Heart right ventricle (tissue), 16 donors: Measurements from ENCODE around the gene BAG5. TPM values are rescaled to one million over a fixed set of nuclear protein-coding genes. Genes with fewer than 3 reads are reported as not detected.

Experiments used
- ATAC-seq, 8 donors: fragments of 200-7000 bp; cut with Tn5 transposase; one replicate each; pipeline ENCODE4 v1.9.1; 2020; ENCODE audit warnings: mild to moderate bottlenecking in 8 of 8, moderate library complexity in 8 of 8, moderate number of reproducible peaks in 1 of 8
- DNase-seq, 2 donors: peaks; one replicate each; pipeline ENCODE4 v3.0.0-alpha.2; 2020
- H3K27ac ChIP-seq, 10 donors: fragments of 200-600 bp; sonication (generic) in 2 of 10; one replicate each; pipeline versions ENCODE4 v1.5.0 to v1.8.0; 2020 to 2022; ENCODE audit warnings: mild to moderate bottlenecking in 3 of 10
- H3K27me3 ChIP-seq, 7 donors: fragments of 200-600 bp; one replicate each; pipeline ENCODE4 v1.8.0; 2021 to 2022; ENCODE audit warnings: mild to moderate bottlenecking in 2 of 7
- H3K36me3 ChIP-seq, 9 donors: fragments of 200-600 bp; sonication (generic) in 1 of 9; one replicate each; pipeline versions ENCODE4 v1.5.0 to v1.8.0; 2020 to 2022; ENCODE audit warnings: mild to moderate bottlenecking in 2 of 9
- H3K4me1 ChIP-seq, 9 donors: fragments of 200-600 bp; sonication (generic) in 1 of 9; one replicate each; pipeline versions ENCODE4 v1.5.0 to v1.8.0; 2020 to 2022; ENCODE audit warnings: mild to moderate bottlenecking in 4 of 9
- H3K4me3 ChIP-seq, 10 donors: fragments of 200-600 bp; sonication (generic) in 2 of 10; one replicate each; pipeline versions ENCODE4 v1.5.0 to v1.8.0; 2020 to 2022; ENCODE audit warnings: mild to moderate bottlenecking in 7 of 10, moderate library complexity in 2 of 10
- H3K9me3 ChIP-seq, 11 donors: fragments of 200-600 bp in 10 of 11; sonication (generic) in 2 of 11; one replicate each; pipeline versions ENCODE4 v1.5.0 to v1.8.0; 2013 to 2022; ENCODE audit warnings: mild to moderate bottlenecking in 2 of 11, control low read depth in 1 of 11, moderate library complexity in 1 of 11
- CTCF ChIP-seq, 9 donors: fragments of 200-600 bp; sonication (generic) in 2 of 9; IDR thresholded peaks; one replicate each; pipeline versions ENCODE4 v1.5.0 to v1.8.0; 2021 to 2022; ENCODE audit warnings: antibody characterized with exemption in 9 of 9, mild to moderate bottlenecking in 5 of 9, moderate library complexity in 1 of 9
- WGBS, 2 donors: extraction: QIAGEN DNeasy Blood & Tissue Kit; methylation state at CpG; one replicate each; pipeline ENCODE4 v1.1.7; 2013; ENCODE audit warnings: inconsistent platforms in 1 of 2; 5-methylcytosine and 5-hydroxymethylcytosine counted together
- intact Hi-C, 10 donors: fragments of 100-400 bp; cut with DNase I; formaldehyde crosslinking; loops; one replicate each; pipeline versions ENCODE4 v1.11.1 to v1.14.2; 2022
- polyA plus RNA-seq, 2 donors: library from polyadenylated mRNA; stranded (reverse); fragments of 200-250 nt; gene quantifications; one replicate each; pipeline ENCODE4 v1.2.3, GENCODE V29; 2013
- total RNA-seq, 10 donors: library from RNA; stranded (reverse); fragmentation: NEBNext Ultra II Directional in 3 of 10; extraction: Animal tissue kit (Norgen Biotek cat#: 25700) in 3 of 10; gene quantifications; one replicate each; pipeline versions ENCODE4 v1.2.1 to v1.2.4, GENCODE V29; 2021 to 2023
- donor health status: Arrhythmogenic right ventricular cardiomyopathy.
- donor health status: ischemic (EF 13 %, LVEDD 7.1; RV severe dilation, severe dysfunction).
- donor health status: healthy with polysubstance abuse.
- donor health status: DM: no; HTN: yes; CAD: no.
- donor health status: DM: no; HTN: no; CAD: no.
- donor health status: ischemic (EF 25% LVEDD 6.9; RV normal size, moderate dysfunction).
- donor health status: ischemic (EF 25% LVEDD 5.7; RV mildly dilated, moderate dysfunction).
- donor health status: healthy.
- donor health status: DM: yes; HTN: yes; CAD: no.
- donor health status: Ischemic cardiomyopathy.
- donor health status: ischemic (EF 35%, LVEDD 5.7; RV mildly dilated, moderate dysfunction).
- donor health status: nonischemic (EF 11% LVEDD 7.7; RV severe dilation, severe dysfunction).
- donor health status: DM: yes; HTN: yes; CAD: no.
- donor health status: PGD.
- donor health status: ischemic (EF 29% LVEDD 5.4; RV normal size, mild dysfunction).
- donor health status: nonischemic (EF 23%, LVEDD 6.1; RV moderate dilation, normal function).

BAG5 gene
- total and polyA plus RNA-seq, 12 donors: 5.0 to 19.7 (median 15.7) TPM

DNA sequence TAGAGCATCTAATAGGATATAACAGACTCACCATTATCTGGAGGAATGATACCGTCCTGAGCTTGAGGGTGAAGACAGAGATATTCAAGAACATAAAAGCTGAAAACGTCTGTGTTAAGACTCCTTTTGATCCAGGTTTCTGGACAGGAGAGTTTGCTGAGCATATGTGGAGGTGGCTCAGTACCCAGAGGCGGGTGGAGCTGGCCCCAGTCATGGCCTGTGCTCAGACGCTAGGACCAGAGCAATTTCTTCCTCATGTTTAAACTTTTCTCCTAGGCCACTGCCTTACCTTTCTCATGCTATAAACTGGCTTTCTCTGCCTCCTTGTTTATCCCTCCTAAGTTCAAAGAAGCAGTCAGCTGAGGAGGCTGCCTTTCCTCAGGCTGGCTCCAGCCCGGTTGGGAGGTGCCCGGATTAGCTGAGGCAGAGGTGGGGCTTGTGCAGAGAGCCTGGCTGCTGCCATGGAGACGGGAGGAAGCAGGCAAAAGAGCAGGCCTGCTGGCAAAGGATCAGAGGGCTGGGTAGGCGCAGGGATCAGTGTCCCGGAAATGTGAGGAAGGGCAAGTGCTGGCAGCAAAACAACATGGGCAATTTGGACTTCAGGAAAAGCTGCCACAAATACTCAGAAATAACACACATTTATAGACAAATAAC lies 14.0 kb upstream of the BAG5 start:
- no peaks in the 10 kb centered on the region for H3K9me3 ChIP-seq
- H3K27ac ChIP-seq: peak overlapping the region in 9 of 10 donors; percentile 38 to 73 (median 60)
- no peaks in the 10 kb centered on the region for H3K27me3 ChIP-seq
- H3K4me1 ChIP-seq: peaks cover 2 to 53% (median 25%) of the 10 kb centered on the region in 9 donors
- ATAC-seq (peak; percentile 93 to 98 (median 96)), DNase-seq (peak; percentile 86 to 92)
- H3K36me3 ChIP-seq: peaks cover 0 to 86% (median 24%) of the 10 kb centered on the region in 9 donors
- peak overlapping the region in 1 of 10 donors; percentile 17 for H3K4me3 ChIP-seq
- intact Hi-C loops: loop anchor here in 6 of 10 donors (5.0 to 10.0 kb wide), 8 partner anchors 48 to 408 kb away; partner anchors contain the start of gene KLC1 (in 3 of the 6)
- no peak for TF ChIP-seq CTCF (IDR thresholded peaks at IDR 0.05)
- 24 to 27% methylated on average over 9 of the region's 9 CpGs for whole genome bisulfite sequencing, 2 donors

GRCh38 chr14:103574707-103575285 lies 12.3 kb upstream of the BAG5 start:
- peak overlapping the region in 1 of 10 donors; percentile 73 for H3K27ac ChIP-seq
- peaks cover 0 to 69% (median 24%) of the 10 kb centered on the region in 9 donors for H3K36me3 ChIP-seq
- no peaks in the 10 kb centered on the region for H3K27me3 ChIP-seq
- no peak for TF ChIP-seq CTCF (IDR thresholded peaks at IDR 0.05)
- no peak for ATAC-seq
- no peaks in the 10 kb centered on the region for H3K9me3 ChIP-seq
- H3K4me1 ChIP-seq: peaks cover 2 to 54% (median 25%) of the 10 kb centered on the region in 9 donors
- intact Hi-C loops: loop anchor here in 6 of 10 donors (5.0 to 10.0 kb wide), 8 partner anchors 50 to 410 kb away; partner anchors contain the start of gene KLC1 (in 3 of the 6)
- no peak for DNase-seq
- 92 to 95% methylated on average over 18 of the region's 18 CpGs for WGBS, 2 donors
- H3K4me3 ChIP-seq: no peak overlapping the region

GRCh38 chr14:103574104-103574503 lies 11.6 kb upstream of the BAG5 start:
- WGBS, 2 donors: 62 to 74% methylated on average over 6 of the region's 6 CpGs
- peaks cover 0 to 63% (median 24%) of the 10 kb centered on the region in 9 donors for H3K36me3 ChIP-seq
- H3K27ac ChIP-seq: peak overlapping the region in 5 of 10 donors; percentile 10 to 48 (median 24)
- intact Hi-C loops: loop anchor here in 5 of 10 donors (10.0 kb wide), 6 partner anchors 51 to 411 kb away; partner anchors contain the start of gene KLC1 (in 1 of the 5)
- no peak for TF ChIP-seq CTCF (IDR thresholded peaks at IDR 0.05)
- H3K4me3 ChIP-seq: no peak overlapping the region
- H3K4me1 ChIP-seq: peaks cover 2 to 59% (median 29%) of the 10 kb centered on the region in 9 donors
- no peak for DNase-seq
- H3K9me3 ChIP-seq: no peaks in the 10 kb centered on the region
- ATAC-seq: peak in 3 of 8 donors; percentile 20 to 55 (median 50)
- H3K27me3 ChIP-seq: no peaks in the 10 kb centered on the region

- Histone ChIP-seq H3K4me1 (peaks cover 0 to 68% (median 18%) of the 10 kb centered on the region in 9 donors), H3K27me3 (no peaks in the 10 kb centered on the region), H3K9me3 (no peaks in the 10 kb centered on the region), H3K36me3 (peaks cover 0 to 33% (median 14%) of the 10 kb centered on the region in 9 donors), H3K4me3 (no peak overlapping the region), H3K27ac (no peak overlapping the region)
- intact Hi-C loops: loop anchor here in 3 of 10 donors (10.0 kb wide), 3 partner anchors 115 to 405 kb away; no protein-coding TSS in a partner anchor
- ATAC-seq (peak in 1 of 8 donors; percentile 25), DNase-seq (no peak)
- TF ChIP-seq CTCF (IDR thresholded peaks at IDR 0.05): no peak
- 70 to 74% methylated on average over 11 of the region's 11 CpGs for WGBS, 2 donors
These were observed 7.0 kb upstream of the BAG5 start for GRCh38 chr14:103569408-103569807.
